Stomach smooth muscle (tissue), 2 donors: Measurements from ENCODE around the gene VIPR1.

Experiments
- H3K27ac ChIP-seq: one replicate; pipeline ENCODE4 v1.7.0; 2013; ENCODE audit warnings: mild to moderate bottlenecking, low read length, inconsistent platforms
- H3K27me3 ChIP-seq, 2 donors: one replicate each; pipeline ENCODE4 v1.7.0; 2013; ENCODE audit warnings: low read length in 2 of 2; ENCODE audit not compliant: insufficient read depth in 2 of 2, control insufficient read depth in 1 of 2
- H3K36me3 ChIP-seq, 2 donors: one replicate each; pipeline ENCODE4 v1.7.0; 2013; ENCODE audit warnings: low read length in 2 of 2; ENCODE audit not compliant: control insufficient read depth in 2 of 2, insufficient read depth in 2 of 2
- H3K4me1 ChIP-seq: one replicate; pipeline ENCODE4 v1.7.0; 2013; ENCODE audit warnings: low read length; ENCODE audit not compliant: control insufficient read depth, insufficient read depth
- H3K4me3 ChIP-seq, 2 donors: one replicate each; pipeline ENCODE4 v1.7.0; 2013; ENCODE audit warnings: low read length in 2 of 2
- H3K9ac ChIP-seq, 2 donors: one replicate each; pipeline ENCODE4 v1.7.0; 2013; ENCODE audit warnings: low read length in 2 of 2, mild to moderate bottlenecking in 1 of 2
- H3K9me3 ChIP-seq, 2 donors: one replicate each; pipeline ENCODE4 v1.7.0; 2013; ENCODE audit warnings: low read length in 2 of 2; ENCODE audit not compliant: control insufficient read depth in 2 of 2
- donor health status: healthy.
- donor health status: Pancreatic carcinoma.

Gene VIPR1

GRCh38 chr3:42478830-42479229 is 23.6 kb upstream of the VIPR1 start:
- H3K4me1 ChIP-seq, result peaks cover 2% of the 10 kb centered on the region
- no peaks in the 10 kb centered on the region for H3K27me3 ChIP-seq
- no peak overlapping the region for H3K9ac ChIP-seq
- H3K9me3 ChIP-seq, result peaks cover 3 to 10% of the 10 kb centered on the region in 2 donors
- no peak overlapping the region for H3K27ac ChIP-seq
- H3K36me3 ChIP-seq, result no peaks in the 10 kb centered on the region
- no peak overlapping the region for H3K4me3 ChIP-seq

- no peaks in the 10 kb centered on the region for H3K36me3 ChIP-seq
- no peaks in the 10 kb centered on the region for H3K9me3 ChIP-seq
- no peak overlapping the region for H3K4me3 ChIP-seq
- H3K4me1 ChIP-seq, result peaks cover 13% of the 10 kb centered on the region
- no peak overlapping the region for H3K9ac ChIP-seq
- no peak overlapping the region for H3K27ac ChIP-seq
- no peaks in the 10 kb centered on the region for H3K27me3 ChIP-seq
Measured at GRCh38 chr3:42486814-42487565, 15.5 kb upstream of the VIPR1 start.

DNA sequence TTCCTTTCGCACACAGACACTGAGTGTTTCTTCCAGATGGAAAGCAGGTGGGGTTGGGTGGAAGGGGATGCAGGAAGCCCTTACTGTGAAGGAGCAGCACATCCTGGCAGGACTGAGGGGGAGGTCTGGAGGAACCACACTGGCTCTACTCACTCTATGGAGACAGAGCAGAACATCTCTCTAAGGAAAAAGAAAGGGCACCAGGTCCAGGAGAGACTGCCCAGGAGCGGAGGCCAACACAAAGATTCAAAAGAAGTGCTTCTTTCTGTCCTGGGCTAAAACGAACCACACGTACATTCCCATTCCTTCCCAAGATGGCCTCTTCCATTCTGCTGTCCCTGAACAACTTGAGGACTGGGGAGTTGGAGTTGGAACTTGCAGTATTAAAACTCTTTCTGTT is 13.8 kb upstream of the VIPR1 start:
- Histone ChIP-seq H3K9ac (no peak overlapping the region), H3K4me3 (no peak overlapping the region), H3K36me3 (no peaks in the 10 kb centered on the region), H3K27me3 (no peaks in the 10 kb centered on the region), H3K9me3 (no peaks in the 10 kb centered on the region), H3K4me1 (peaks cover 13% of the 10 kb centered on the region), H3K27ac (no peak overlapping the region)

- Histone ChIP-seq H3K9me3 (no peaks in the 10 kb centered on the region), H3K4me3 (no peak overlapping the region), H3K36me3 (no peaks in the 10 kb centered on the region), H3K9ac (no peak overlapping the region), H3K4me1 (peaks cover 13% of the 10 kb centered on the region), H3K27ac (no peak overlapping the region), H3K27me3 (no peaks in the 10 kb centered on the region)
Measured at GRCh38 chr3:42489116-42489936, 13.1 kb upstream of the VIPR1 start.

- H3K27ac ChIP-seq, result peak overlapping the region; percentile 37
- no peaks in the 10 kb centered on the region for H3K36me3 ChIP-seq
- no peak overlapping the region for H3K9ac ChIP-seq
- H3K9me3 ChIP-seq, result no peaks in the 10 kb centered on the region
- H3K4me3 ChIP-seq, result no peak overlapping the region
- H3K27me3 ChIP-seq, result no peaks in the 10 kb centered on the region
- peaks cover 13% of the 10 kb centered on the region for H3K4me1 ChIP-seq
Measured at GRCh38 chr3:42489937-42490227, 12.6 kb upstream of the VIPR1 start.

GRCh38 chr3:42490243-42490642 is 12.2 kb upstream of the VIPR1 start:
- Histone ChIP-seq H3K4me1 (peaks cover 13% of the 10 kb centered on the region), H3K9me3 (no peaks in the 10 kb centered on the region), H3K4me3 (no peak overlapping the region), H3K9ac (no peak overlapping the region), H3K27ac (peak overlapping the region; percentile 37), H3K27me3 (no peaks in the 10 kb centered on the region), H3K36me3 (no peaks in the 10 kb centered on the region)

GRCh38 chr3:42491881-42492507 is 10.4 kb upstream of the VIPR1 start:
- Histone ChIP-seq H3K36me3 (no peaks in the 10 kb centered on the region), H3K27me3 (no peaks in the 10 kb centered on the region), H3K4me3 (no peak overlapping the region), H3K9me3 (no peaks in the 10 kb centered on the region), H3K9ac (no peak overlapping the region), H3K4me1 (peaks cover 13% of the 10 kb centered on the region), H3K27ac (no peak overlapping the region)

DNA sequence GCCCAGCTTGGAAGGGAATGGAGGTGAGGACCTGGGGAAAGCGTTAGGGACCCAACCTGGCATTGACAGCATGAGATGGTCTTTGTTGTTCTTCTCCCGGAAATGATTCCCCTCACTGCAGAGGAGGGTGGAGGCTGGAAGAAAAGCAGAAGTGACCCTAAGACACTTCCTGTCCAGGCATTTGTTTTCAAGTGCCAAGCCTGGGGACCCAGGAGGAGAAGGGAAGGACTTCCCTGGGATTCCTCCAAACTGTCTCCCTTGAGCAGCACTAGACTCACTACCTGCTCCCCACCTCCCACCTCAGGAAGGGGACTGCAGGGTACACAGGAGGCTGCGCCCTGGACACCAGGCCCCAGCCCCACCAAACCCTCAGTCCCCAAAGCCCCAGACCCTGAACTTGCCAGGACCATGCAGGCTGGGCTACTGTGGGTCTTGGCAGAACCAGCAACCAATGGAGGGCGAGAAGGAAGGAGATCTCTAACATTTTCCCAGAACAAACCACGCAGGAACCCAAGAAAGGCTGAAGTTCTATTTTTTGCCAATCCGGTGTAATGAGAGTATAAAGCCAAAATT is 9.8 kb upstream of the VIPR1 start:
- no peaks in the 10 kb centered on the region for H3K27me3 ChIP-seq
- no peak overlapping the region for H3K27ac ChIP-seq
- H3K9ac ChIP-seq, result no peak overlapping the region
- no peak overlapping the region for H3K4me3 ChIP-seq
- no peaks in the 10 kb centered on the region for H3K9me3 ChIP-seq
- peaks cover 13% of the 10 kb centered on the region for H3K4me1 ChIP-seq
- no peaks in the 10 kb centered on the region for H3K36me3 ChIP-seq

DNA sequence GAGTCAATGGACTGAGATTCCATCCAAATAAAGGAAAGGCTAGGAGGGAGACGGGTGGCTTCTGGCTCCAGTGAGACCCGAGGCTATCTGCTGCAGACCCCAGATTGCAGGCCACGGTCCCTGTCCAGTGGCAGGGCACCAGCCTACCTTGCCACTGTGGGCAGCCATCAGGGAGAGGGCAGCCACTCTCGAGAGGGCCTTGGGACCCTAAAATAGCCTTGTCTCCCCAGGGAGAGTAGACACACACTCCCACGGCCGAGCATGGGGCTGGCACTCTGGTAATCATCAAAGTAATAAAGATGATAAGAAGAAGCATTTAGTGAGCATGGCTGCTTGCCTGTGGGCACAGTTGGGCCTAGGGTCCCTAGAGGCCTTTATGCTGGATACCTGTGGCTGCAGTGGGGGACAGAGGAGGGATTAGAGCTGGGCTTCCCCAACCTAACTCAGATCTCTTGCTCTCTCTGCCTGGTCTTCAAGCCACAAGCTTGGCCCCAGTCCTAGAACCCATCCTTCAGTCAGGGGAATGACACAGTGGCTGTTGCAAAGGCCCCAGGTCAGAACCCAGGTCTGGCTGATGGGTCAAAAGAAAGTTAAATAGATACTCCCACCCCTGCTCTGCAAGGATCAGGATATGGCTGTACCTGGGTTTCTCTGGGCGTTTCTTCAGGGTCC is 9.2 kb upstream of the VIPR1 start:
- Histone ChIP-seq H3K27me3 (no peaks in the 10 kb centered on the region), H3K4me1 (peaks cover 13% of the 10 kb centered on the region), H3K36me3 (no peaks in the 10 kb centered on the region), H3K4me3 (no peak overlapping the region), H3K27ac (no peak overlapping the region), H3K9me3 (no peaks in the 10 kb centered on the region), H3K9ac (no peak overlapping the region)

DNA sequence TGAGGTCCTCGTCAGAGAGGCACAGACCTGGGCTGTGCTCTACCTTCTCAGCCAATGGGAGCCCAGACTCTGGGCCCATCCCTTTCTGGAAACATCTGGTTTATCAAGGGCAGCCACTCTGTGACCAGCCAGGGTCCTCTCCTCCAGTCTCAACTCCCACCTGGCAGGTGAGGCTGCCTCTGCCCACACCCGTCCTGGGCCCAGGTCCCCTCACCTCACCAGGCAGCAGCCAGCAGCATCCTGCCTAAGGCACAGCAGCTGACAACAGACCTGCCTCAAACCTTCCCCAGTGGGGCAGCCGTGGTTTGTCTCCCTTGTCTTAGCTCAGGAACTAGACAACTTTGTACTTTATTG is 8.7 kb upstream of the VIPR1 start:
- Histone ChIP-seq H3K9me3 (no peaks in the 10 kb centered on the region), H3K27me3 (peaks cover 0 to 3% of the 10 kb centered on the region in 2 donors), H3K27ac (no peak overlapping the region), H3K9ac (no peak overlapping the region), H3K4me3 (no peak overlapping the region), H3K4me1 (peaks cover 13% of the 10 kb centered on the region), H3K36me3 (no peaks in the 10 kb centered on the region)
